WTC11 (cell line): Measurements from ENCODE around the gene ARID3B. TPM values are rescaled to one million over a fixed set of nuclear protein-coding genes. Genes with fewer than 3 reads are reported as not detected.

Source experiments
- ATAC-seq: fragments of 200-7000 bp; cut with Tn5 transposase; 2 replicates; pipeline ENCODE4 v1.10.0; 2021; ENCODE audit warnings: mild to moderate bottlenecking, moderate library complexity
- CTCF ChIA-PET: fragments of 300-600 bp; sonication (Branson Sonifier 250); formaldehyde crosslinking; loops from one replicate; lab custom pipeline; 2021; ENCODE audit warnings: antibody characterized with exemption; lab: Charles Lee
- POLR2A ChIA-PET: fragments of 350-600 bp; sonication (Branson Sonifier 250); formaldehyde crosslinking; loops from one replicate; lab custom pipeline; 2021; ENCODE audit warnings: antibody characterized with exemption; lab: Charles Lee
- DNase-seq: peaks from one replicate; pipeline ENCODE4 v3.0.0; 2021; ENCODE audit warnings: low spot score
- H3K27ac Mint-ChIP-seq: 2 replicates; pipeline ENCODE4 v1.8.0; 2021; ENCODE audit warnings: mixed read lengths
- H3K27me3 Mint-ChIP-seq: 2 replicates; pipeline ENCODE4 v1.8.0; 2021; ENCODE audit warnings: low read depth, mild to moderate bottlenecking, moderate library complexity, mixed read lengths
- H3K36me3 Mint-ChIP-seq: 2 replicates; pipeline ENCODE4 v1.8.0; 2021; ENCODE audit warnings: mixed read lengths
- H3K4me1 Mint-ChIP-seq: 2 replicates; pipeline ENCODE4 v1.8.0; 2022; ENCODE audit warnings: mixed read lengths
- H3K4me3 Mint-ChIP-seq: 2 replicates; pipeline ENCODE4 v1.8.0; 2021; ENCODE audit warnings: mild to moderate bottlenecking, moderate library complexity, mixed read lengths
- H3K9me3 Mint-ChIP-seq: 2 replicates; pipeline ENCODE4 v1.8.0; 2021; ENCODE audit warnings: mixed read lengths
- ATF3 ChIP-seq: sonication (generic); formaldehyde crosslinking; conservative IDR thresholded peaks from 2 replicates; pipeline ENCODE4 v1.8.1; 2022; ENCODE audit warnings: mild to moderate bottlenecking, missing genetic modification reagents
- E2F1 ChIP-seq: sonication (generic); formaldehyde crosslinking; IDR thresholded peaks from 2 replicates; pipeline ENCODE4 v1.8.0; 2022; ENCODE audit warnings: mild to moderate bottlenecking, missing genetic modification reagents
- E2F4 ChIP-seq: sonication (generic); formaldehyde crosslinking; IDR thresholded peaks from 2 replicates; pipeline ENCODE4 v1.8.1; 2022; ENCODE audit warnings: low read depth, mild to moderate bottlenecking, moderate library complexity, missing genetic modification reagents, borderline replicate concordance
- E2F5 ChIP-seq: sonication (generic); formaldehyde crosslinking; IDR thresholded peaks from 2 replicates; pipeline ENCODE4 v1.8.1; 2022; ENCODE audit warnings: mild to moderate bottlenecking, moderate library complexity, missing genetic modification reagents
- ESRRA ChIP-seq: sonication (generic); formaldehyde crosslinking; IDR thresholded peaks from 2 replicates; pipeline ENCODE4 v1.8.1; 2022; ENCODE audit warnings: mild to moderate bottlenecking, missing genetic modification reagents, borderline replicate concordance
- FOXK1 ChIP-seq: sonication (generic); formaldehyde crosslinking; IDR thresholded peaks from 2 replicates; pipeline ENCODE4 v1.8.0; 2022; ENCODE audit warnings: mild to moderate bottlenecking, moderate library complexity, missing genetic modification reagents
- FOXP1 ChIP-seq: sonication (generic); formaldehyde crosslinking; IDR thresholded peaks from 2 replicates; pipeline ENCODE4 v1.8.0; 2022; ENCODE audit warnings: missing genetic modification reagents, mild to moderate bottlenecking, moderate library complexity, borderline replicate concordance
- SMAD3 ChIP-seq: sonication (generic); formaldehyde crosslinking; IDR thresholded peaks from 2 replicates; pipeline ENCODE4 v1.8.0; 2022; ENCODE audit warnings: missing genetic modification reagents, mild to moderate bottlenecking, borderline replicate concordance
- SOX15 ChIP-seq: fragments of 250-450 bp; sonication (Bioruptor Pico); IDR thresholded peaks from 2 replicates; pipeline ENCODE4 v1.9.0; 2021; ENCODE audit warnings: mild to moderate bottlenecking
- SP1 ChIP-seq: sonication (generic); formaldehyde crosslinking; conservative IDR thresholded peaks from 2 replicates; pipeline ENCODE4 v1.8.1; 2022; ENCODE audit warnings: missing genetic modification reagents
- TCF7 ChIP-seq: sonication (generic); formaldehyde crosslinking; IDR thresholded peaks from 2 replicates; pipeline ENCODE4 v1.8.0; 2022; ENCODE audit warnings: mild to moderate bottlenecking, low read depth, missing genetic modification reagents, moderate library complexity
- USF2 ChIP-seq: sonication (generic); formaldehyde crosslinking; IDR thresholded peaks from 2 replicates; pipeline ENCODE4 v1.8.1; 2023; ENCODE audit warnings: mild to moderate bottlenecking, missing genetic modification reagents, moderate library complexity
- ZNF121 ChIP-seq: sonication (generic); formaldehyde crosslinking; IDR thresholded peaks from 2 replicates; pipeline ENCODE4 v1.8.0; 2023; ENCODE audit warnings: missing genetic modification reagents
- ZNF317 ChIP-seq: sonication (generic); formaldehyde crosslinking; IDR thresholded peaks from 2 replicates; pipeline ENCODE4 v1.8.1; 2023; ENCODE audit warnings: low read depth, mild to moderate bottlenecking, moderate library complexity, missing genetic modification reagents, borderline replicate concordance
- ZNF416 ChIP-seq: fragments of 250-450 bp; sonication (Bioruptor Pico); IDR thresholded peaks from 2 replicates; pipeline ENCODE4 v1.9.0; 2021; ENCODE audit warnings: mild to moderate bottlenecking, inconsistent platforms
- ZNF423 ChIP-seq: fragments of 250-450 bp; sonication (Bioruptor Pico); IDR thresholded peaks from 2 replicates; pipeline ENCODE4 v2.1.2; 2022; ENCODE audit warnings: mild to moderate bottlenecking, moderate library complexity
- ZNF512 ChIP-seq: sonication (generic); formaldehyde crosslinking; IDR thresholded peaks from 2 replicates; pipeline ENCODE4 v1.8.1; 2022; ENCODE audit warnings: missing genetic modification reagents, borderline replicate concordance
- total RNA-seq: library from RNA; stranded (reverse); gene quantifications from 3 replicates; pipeline ENCODE4 v1.2.3, GENCODE V29; 2021
- TF ChIP-seq, protein P1 (sequence below): sonication (generic); formaldehyde crosslinking; IDR thresholded peaks from 2 replicates; pipeline ENCODE4 v1.8.0; 2023; ENCODE audit warnings: mild to moderate bottlenecking, missing genetic modification reagents
- TF ChIP-seq, protein P2 (sequence below): fragments of 250-450 bp; sonication (Bioruptor Pico); conservative IDR thresholded peaks from 2 replicates; pipeline ENCODE4 v1.9.0; 2021; ENCODE audit warnings: mild to moderate bottlenecking

Gene ARID3B
- total RNA-seq, 1 experiment from 2014 or later, result 133 TPM

DNA sequence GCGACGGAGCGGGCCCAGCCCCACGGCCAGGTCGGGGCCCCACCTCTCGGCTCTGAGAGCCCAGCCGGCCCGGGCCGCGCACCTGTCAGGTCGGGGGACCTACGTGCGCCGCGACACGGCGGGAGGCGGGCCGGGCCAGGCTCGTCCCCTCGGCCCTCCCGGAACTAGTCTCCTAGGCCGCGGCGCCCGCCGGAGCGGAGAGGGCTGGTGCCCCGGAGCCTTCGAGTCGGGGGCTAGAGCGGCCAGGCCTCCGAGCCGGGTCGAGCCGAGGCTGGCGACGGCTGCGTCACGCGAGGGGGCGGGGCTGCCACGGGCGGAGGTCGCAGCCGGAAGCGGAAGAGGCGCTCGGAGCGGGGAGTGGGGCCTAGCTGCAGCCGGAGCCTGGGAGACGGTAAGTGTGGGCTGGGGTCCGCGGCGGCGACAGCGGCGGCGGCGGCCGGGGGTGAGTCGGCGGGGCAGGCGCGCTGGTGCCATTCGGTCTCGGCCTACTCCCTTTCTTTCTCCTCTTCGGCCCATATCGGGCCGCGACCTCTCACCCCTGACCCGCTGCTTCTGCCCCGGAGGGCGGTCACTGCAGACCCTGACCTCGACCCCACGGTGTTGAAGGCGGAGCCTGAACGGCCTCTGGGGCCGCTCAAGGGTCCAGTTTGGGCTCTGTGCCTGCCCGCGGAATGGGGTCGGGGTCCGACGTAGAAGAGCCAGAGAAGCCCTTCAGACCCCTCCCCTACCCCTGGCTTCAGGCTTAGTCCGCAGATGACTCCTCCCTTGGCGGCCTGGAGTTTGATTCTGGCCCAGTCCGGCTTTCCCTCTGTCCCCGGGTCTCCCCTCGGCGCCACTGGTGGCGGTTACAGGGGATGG is 74.7 kb downstream of the ARID3B start, which contains the start of gene CLK3 (continued):
- TF ChIP-seq, protein P1, sequence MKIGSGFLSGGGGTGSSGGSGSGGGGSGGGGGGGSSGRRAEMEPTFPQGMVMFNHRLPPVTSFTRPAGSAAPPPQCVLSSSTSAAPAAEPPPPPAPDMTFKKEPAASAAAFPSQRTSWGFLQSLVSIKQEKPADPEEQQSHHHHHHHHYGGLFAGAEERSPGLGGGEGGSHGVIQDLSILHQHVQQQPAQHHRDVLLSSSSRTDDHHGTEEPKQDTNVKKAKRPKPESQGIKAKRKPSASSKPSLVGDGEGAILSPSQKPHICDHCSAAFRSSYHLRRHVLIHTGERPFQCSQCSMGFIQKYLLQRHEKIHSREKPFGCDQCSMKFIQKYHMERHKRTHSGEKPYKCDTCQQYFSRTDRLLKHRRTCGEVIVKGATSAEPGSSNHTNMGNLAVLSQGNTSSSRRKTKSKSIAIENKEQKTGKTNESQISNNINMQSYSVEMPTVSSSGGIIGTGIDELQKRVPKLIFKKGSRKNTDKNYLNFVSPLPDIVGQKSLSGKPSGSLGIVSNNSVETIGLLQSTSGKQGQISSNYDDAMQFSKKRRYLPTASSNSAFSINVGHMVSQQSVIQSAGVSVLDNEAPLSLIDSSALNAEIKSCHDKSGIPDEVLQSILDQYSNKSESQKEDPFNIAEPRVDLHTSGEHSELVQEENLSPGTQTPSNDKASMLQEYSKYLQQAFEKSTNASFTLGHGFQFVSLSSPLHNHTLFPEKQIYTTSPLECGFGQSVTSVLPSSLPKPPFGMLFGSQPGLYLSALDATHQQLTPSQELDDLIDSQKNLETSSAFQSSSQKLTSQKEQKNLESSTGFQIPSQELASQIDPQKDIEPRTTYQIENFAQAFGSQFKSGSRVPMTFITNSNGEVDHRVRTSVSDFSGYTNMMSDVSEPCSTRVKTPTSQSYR, result 0 out of 2 replicates have a peak, but pooled peaks have one; percentile 30
- TF ChIP-seq ZNF121, result no peak
- peak; percentile 98 for TF ChIP-seq SP1
- TF ChIP-seq TCF7 (CRISPR knock-in tag), result 0 out of 2 replicates have a peak, but pooled peaks have one; percentile 21
- TF ChIP-seq ZNF317 (CRISPR knock-in tag), result no peak
- no peak for TF ChIP-seq ZNF416 (CRISPR knock-in tag)
- no peak for TF ChIP-seq SOX15
- peak; percentile 77; the same call in 1 of the 2 replicates for TF ChIP-seq E2F5
- TF ChIP-seq SMAD3 (CRISPR knock-in tag), result peak; percentile 81; the same call in 1 of the 2 replicates
- TF ChIP-seq USF2 (CRISPR knock-in tag), result peak; percentile 67
- TF ChIP-seq ZNF423 (CRISPR knock-in tag), result no peak
- TF ChIP-seq ATF3, result no peak
- peak; percentile 96 for TF ChIP-seq FOXK1
- TF ChIP-seq ESRRA (CRISPR knock-in tag), result 0 out of 2 replicates have a peak, but pooled peaks have one; percentile 45
- TF ChIP-seq, all 79 proteins: peak for 31

DNA sequence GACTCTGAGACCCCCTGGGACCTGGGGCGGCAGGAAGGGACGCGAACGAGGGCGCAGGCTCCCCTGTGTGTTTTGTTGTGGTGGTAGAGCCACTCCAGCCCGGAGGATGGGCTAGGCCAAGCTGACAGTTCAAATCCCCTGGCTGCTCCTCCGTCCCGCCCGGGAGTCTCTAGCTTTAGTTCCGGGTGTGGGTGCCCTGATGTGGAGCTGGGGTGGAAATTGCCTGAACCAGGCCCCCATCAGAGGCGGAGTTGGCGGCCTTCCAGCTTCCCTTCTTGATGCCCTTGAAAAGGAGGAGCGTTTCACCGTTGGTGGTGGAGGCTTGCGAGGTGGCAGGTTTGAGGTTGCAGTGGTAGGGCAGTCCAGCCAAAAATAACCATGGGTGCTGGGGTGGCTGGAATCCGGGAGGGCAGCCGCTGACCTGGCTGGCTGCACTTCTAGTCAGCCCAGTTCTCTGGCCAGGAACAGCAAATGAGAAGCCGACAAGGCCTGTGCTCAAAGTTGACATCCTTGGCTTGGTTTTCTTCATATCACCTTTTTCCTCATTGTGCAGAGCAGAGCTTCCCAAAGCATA is 75.4 kb downstream of the ARID3B start:
- Mint-ChIP-seq H3K9me3 (no peaks in the 10 kb centered on the region), H3K4me1 (peaks cover 22% of the 10 kb centered on the region), H3K27me3 (peaks cover 16% of the 10 kb centered on the region), H3K36me3 (peaks cover 21% of the 10 kb centered on the region), H3K4me3 (peak overlapping the region; percentile 86)
- POLR2A ChIA-PET, result interaction anchor here (1.0 to 3.4 kb wide), 3 partner anchors 76 to 152 kb away, joined by 3 to 16 read pairs (median 9); partner anchors contain the start of gene ARID3B
- no peak for ATAC-seq
- no peak for TF ChIP-seq ZNF512
- TF ChIP-seq, all 79 proteins: peak for 0
- CTCF ChIA-PET, result interaction anchor here (2.4 to 6.5 kb wide), 5 partner anchors 15 to 155 kb away, joined by 9 to 87 read pairs (median 29); no protein-coding TSS in a partner anchor
- DNase-seq, result no peak
- peak overlapping the region; percentile 74; the same call in 1 of the 2 replicates for H3K27ac Mint-ChIP-seq

GRCh38 chr15:74616996-74617395 is 76.0 kb downstream of the ARID3B start:
- ChIA-PET POLR2A (no interaction called here), CTCF (interaction anchor here (0.7 to 6.5 kb wide), 3 partner anchors 16 to 219 kb away, joined by 3 to 87 read pairs (median 78); no protein-coding TSS in a partner anchor)
- peak overlapping the region; percentile 74; the same call in 1 of the 2 replicates for H3K27ac Mint-ChIP-seq
- DNase-seq (no peak), ATAC-seq (no peak)
- peak overlapping the region; percentile 86 for H3K4me3 Mint-ChIP-seq
- no peaks in the 10 kb centered on the region for H3K9me3 Mint-ChIP-seq
- peaks cover 24% of the 10 kb centered on the region for H3K36me3 Mint-ChIP-seq
- peaks cover 26% of the 10 kb centered on the region for H3K4me1 Mint-ChIP-seq
- peaks cover 15% of the 10 kb centered on the region for H3K27me3 Mint-ChIP-seq
- TF ChIP-seq FOXP1 (CRISPR knock-in tag), result no peak
- TF ChIP-seq E2F1 (CRISPR knock-in tag), result no peak
- TF ChIP-seq, protein P2, sequence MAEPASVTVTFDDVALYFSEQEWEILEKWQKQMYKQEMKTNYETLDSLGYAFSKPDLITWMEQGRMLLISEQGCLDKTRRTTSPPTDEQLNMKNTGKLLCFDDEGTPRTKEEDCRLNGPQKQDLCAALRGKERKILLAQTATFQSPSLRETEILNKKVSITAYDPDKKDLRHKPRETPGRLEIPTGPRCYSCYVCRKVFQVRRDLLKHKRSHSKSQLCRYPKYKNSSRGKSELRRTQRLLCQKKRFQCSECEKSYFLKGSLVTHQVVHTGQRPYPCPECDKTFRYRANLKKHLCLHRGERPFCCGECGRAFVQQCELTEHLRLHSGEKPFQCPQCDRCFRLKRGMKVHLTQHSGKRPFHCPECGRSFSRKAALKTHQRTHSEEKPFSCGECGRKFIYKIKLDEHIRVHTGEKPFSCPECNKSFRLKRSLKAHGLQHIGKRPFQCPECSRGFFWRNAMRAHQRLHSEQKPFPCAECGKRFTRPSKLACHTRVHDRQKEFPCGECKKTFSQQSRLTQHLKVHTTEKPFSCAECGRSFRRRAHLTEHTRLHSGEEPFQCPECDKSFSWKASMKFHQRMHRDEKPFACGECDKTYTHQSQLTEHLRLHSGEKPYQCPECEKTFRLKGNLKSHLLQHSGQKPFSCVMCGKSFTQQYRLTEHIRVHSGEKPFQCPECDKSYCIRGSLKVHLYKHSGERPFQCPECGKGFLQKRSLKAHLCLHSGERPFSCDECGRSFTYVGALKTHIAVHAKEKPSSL (CRISPR knock-in tag), result no peak
- TF ChIP-seq ZNF416 (CRISPR knock-in tag), result no peak
- no peak for TF ChIP-seq SOX15
- no peak for TF ChIP-seq E2F4 (CRISPR knock-in tag)
